Measurements from ENCODE around the gene OTOF.

Gene OTOF

GRCh38 chr2:26481706-26482105, 3.8 kb upstream of the OTOF start:
- no peak for TF ChIP-seq CTCF (IDR thresholded peaks at IDR 0.05; ENCODE audit: extremely low read depth, missing control alignments)
- DNase-seq (ENCODE audit: low spot score), result no peak

- DNase-seq (ENCODE audit: low spot score), result no peak
These were observed 2.9 kb upstream of the OTOF start for GRCh38 chr2:26480566-26481423.

GRCh38 chr2:26479789-26480565, 2.1 kb upstream of the OTOF start:
- no peak for DNase-seq (ENCODE audit: low spot score)
- TF ChIP-seq CTCF (IDR thresholded peaks at IDR 0.05; ENCODE audit: extremely low read depth, missing control alignments), result no peak

More at GRCh38 chr2:26480566-26481423, 2.9 kb upstream of the OTOF start:
- TF ChIP-seq CTCF (IDR thresholded peaks at IDR 0.05; ENCODE audit: extremely low read depth, missing control alignments), result no peak

GRCh38 chr2:26479131-26479788, 1.3 kb upstream of the OTOF start:
- no peak for DNase-seq (ENCODE audit: low spot score)
- no peak for TF ChIP-seq CTCF (IDR thresholded peaks at IDR 0.05; ENCODE audit: extremely low read depth, missing control alignments)

GRCh38 chr2:26478366-26478765, 442 bp upstream of the OTOF start:
- TF ChIP-seq CTCF (IDR thresholded peaks at IDR 0.05; ENCODE audit: extremely low read depth, missing control alignments), result no peak

GRCh38 chr2:26477126-26477910, 606 bp downstream of the OTOF start:
- TF ChIP-seq CTCF (IDR thresholded peaks at IDR 0.05; ENCODE audit: extremely low read depth, missing control alignments), result no peak
- DNase-seq (ENCODE audit: low spot score), result no peak

More at GRCh38 chr2:26478366-26478765, 442 bp upstream of the OTOF start:
- no peak for DNase-seq (ENCODE audit: low spot score)

All from GM20000 (cell line).